H1 (cell line): ENCODE data around the gene RUVBL1. TPM values are rescaled to one million over a fixed set of nuclear protein-coding genes. Genes with fewer than 3 reads are reported as not detected.

Experiments
- CTCF ChIA-PET: fragments of 300-600 bp; sonication (Branson Sonifier 250); formaldehyde crosslinking; loops from one replicate; lab custom pipeline; 2021; ENCODE audit not compliant: partially characterized antibody; lab: Charles Lee
- POLR2A ChIA-PET: fragments of 300-600 bp; sonication (Branson Sonifier 250); formaldehyde crosslinking; loops from one replicate; lab custom pipeline; 2021; ENCODE audit warnings: inconsistent platforms; ENCODE audit not compliant: partially characterized antibody; lab: Charles Lee
- DNase-seq, 2 experiments: peaks; one replicate each; pipeline versions ENCODE4 v3.0.0 to v3.0.0-alpha.2; 2010 to 2022; ENCODE audit warnings: low spot score in 2 of 2, low read depth in 1 of 2, mixed read lengths in 1 of 2
- FAIRE-seq: peaks from 2 replicates; lab custom pipeline; 2011; peaks lifted over from hg19 to GRCh38; lab: Jason Lieb, UNC
- H2AFZ ChIP-seq: 2 replicates; pipeline ENCODE4 v1.8.1; 2012; ENCODE audit warnings: low read length, inconsistent platforms
- H2AK5ac ChIP-seq: 2 replicates; pipeline ENCODE4 v1.6.1; 2013; ENCODE audit warnings: low read depth, low read length
- H2BK120ac ChIP-seq: replicated peaks from 2 replicates; pipeline ENCODE3; 2013; ENCODE audit warnings: low read depth, low read length, inconsistent platforms
- H2BK12ac ChIP-seq: 2 replicates; pipeline ENCODE4 v1.6.1; 2013; ENCODE audit warnings: low read depth, low read length
- H2BK15ac ChIP-seq: 2 replicates; pipeline ENCODE4 v1.6.1; 2013; ENCODE audit warnings: low read length
- H2BK20ac ChIP-seq: 2 replicates; pipeline ENCODE4 v1.6.1; 2013; ENCODE audit warnings: low read length
- H2BK5ac ChIP-seq: 2 replicates; pipeline ENCODE4 v1.6.1; 2013; ENCODE audit warnings: low read depth, low read length
- H3K14ac ChIP-seq: 2 replicates; pipeline ENCODE4 v1.6.1; 2013; ENCODE audit warnings: inconsistent platforms; ENCODE audit not compliant: insufficient read length
- H3K18ac ChIP-seq: 2 replicates; pipeline ENCODE4 v1.6.1; 2013; ENCODE audit warnings: low read length; ENCODE audit errors: extremely low read depth
- H3K23ac ChIP-seq: 2 replicates; pipeline ENCODE4 v1.6.1; 2013; ENCODE audit warnings: inconsistent platforms; ENCODE audit not compliant: insufficient read length
- H3K23me2 ChIP-seq: 2 replicates; pipeline ENCODE4 v1.6.1; 2013; ENCODE audit warnings: low read depth, low read length
- H3K27ac ChIP-seq: 2 replicates; pipeline ENCODE4 v1.6.1; 2011; ENCODE audit warnings: low read depth, low read length, inconsistent platforms
- H3K27me3 ChIP-seq, 4 experiments: replicated peaks in 1 of 4; 1 replicate in 1 of 4; 2 replicates in 3 of 4; pipeline versions ENCODE4 v1.6.1 to v1.8.1; 2011 to 2013; ENCODE audit warnings: low read length in 3 of 4, mild to moderate bottlenecking in 3 of 4, inconsistent platforms in 2 of 4, mixed read lengths in 2 of 4, moderate library complexity in 1 of 4; ENCODE audit not compliant: control insufficient read depth in 3 of 4, insufficient read depth in 3 of 4; ENCODE audit errors: extremely low read depth in 1 of 4
- H3K36me3 ChIP-seq, 4 experiments: 2 replicates each; pipeline versions ENCODE4 v1.6.1 to v1.8.1; 2011 to 2013; ENCODE audit warnings: mild to moderate bottlenecking in 4 of 4, low read length in 3 of 4, moderate library complexity in 2 of 4, control low read depth in 1 of 4, inconsistent platforms in 1 of 4; ENCODE audit not compliant: insufficient read depth in 4 of 4, control insufficient read depth in 2 of 4
- H3K4ac ChIP-seq: replicated peaks from 2 replicates; pipeline ENCODE3; 2013; ENCODE audit warnings: low read length, low read depth, mixed read lengths, inconsistent platforms; ENCODE audit not compliant: insufficient read length
- H3K4me1 ChIP-seq, 4 experiments: replicated peaks in 1 of 4; 1 replicate in 1 of 4; 2 replicates in 3 of 4; pipeline versions ENCODE4 v1.6.1 to v1.8.1; 2011 to 2013; ENCODE audit warnings: low read length in 3 of 4, inconsistent platforms in 2 of 4, mixed read lengths in 1 of 4; ENCODE audit not compliant: insufficient read depth in 4 of 4, control insufficient read depth in 3 of 4
- H3K4me2 ChIP-seq, 2 experiments: 2 replicates each; pipeline versions ENCODE4 v1.6.1 to v1.8.1; 2011 to 2013; ENCODE audit warnings: low read depth in 2 of 2, low read length in 2 of 2, control low read depth in 1 of 2, inconsistent platforms in 1 of 2, mild to moderate bottlenecking in 1 of 2; ENCODE audit not compliant: insufficient read depth in 1 of 2
- H3K4me3 ChIP-seq, 4 experiments: fragments of 200-600, 300-600 bp in 1 of 4; sonication (generic), shearing (Covaris generic), sonication (Bioruptor Twin) in 1 of 4; 2 replicates each; pipeline versions ENCODE4 v1.5.1 to v1.8.1; 2011 to 2016; ENCODE audit warnings: low read length in 4 of 4, low read depth in 3 of 4, control low read depth in 2 of 4, inconsistent platforms in 2 of 4, mild to moderate bottlenecking in 2 of 4, mixed read lengths in 1 of 4, moderate library complexity in 1 of 4; ENCODE audit not compliant: insufficient read depth in 2 of 4; ENCODE audit errors: extremely low read depth in 1 of 4
- H3K56ac ChIP-seq: replicated peaks from 2 replicates; pipeline ENCODE3; 2013; ENCODE audit warnings: low read depth, mild to moderate bottlenecking, mixed read lengths, low read length, inconsistent platforms; ENCODE audit not compliant: insufficient read length
- H3K79me1 ChIP-seq: 2 replicates; pipeline ENCODE4 v1.6.1; 2013; ENCODE audit warnings: low read depth, low read length, control low read depth
- H3K79me2 ChIP-seq, 2 experiments: 2 replicates each; pipeline versions ENCODE4 v1.6.1 to v1.8.1; 2012 to 2013; ENCODE audit warnings: low read length in 2 of 2, mild to moderate bottlenecking in 2 of 2, inconsistent platforms in 1 of 2; ENCODE audit not compliant: insufficient read depth in 2 of 2, control insufficient read depth in 1 of 2
- H3K9ac ChIP-seq, 4 experiments: replicated peaks in 1 of 4; 1 replicate in 1 of 4; 2 replicates in 3 of 4; pipeline versions ENCODE4 v1.6.1 to v1.8.1; 2011 to 2013; ENCODE audit warnings: low read depth in 3 of 4, low read length in 3 of 4, control low read depth in 2 of 4, mild to moderate bottlenecking in 2 of 4, moderate library complexity in 2 of 4, inconsistent platforms in 1 of 4; ENCODE audit errors: extremely low read depth in 1 of 4
- H3K9me3 ChIP-seq, 2 experiments: 2 replicates each; pipeline versions ENCODE4 v1.6.1 to v1.8.1; 2012 to 2013; ENCODE audit warnings: mild to moderate bottlenecking in 2 of 2, moderate library complexity in 2 of 2, control low read depth in 1 of 2, inconsistent platforms in 1 of 2, low read depth in 1 of 2, low read length in 1 of 2, mixed read lengths in 1 of 2; ENCODE audit not compliant: insufficient read depth in 2 of 2
- H4K20me1 ChIP-seq, 2 experiments: replicated peaks in 1 of 2; 2 replicates each; pipeline versions ENCODE3 to v1.8.1; 2011 to 2013; ENCODE audit warnings: inconsistent platforms in 2 of 2, low read length in 2 of 2, mild to moderate bottlenecking in 1 of 2; ENCODE audit not compliant: insufficient read depth in 2 of 2, control insufficient read depth in 1 of 2
- H4K5ac ChIP-seq: 2 replicates; pipeline ENCODE4 v1.6.1; 2013; ENCODE audit warnings: low read length, low read depth, mixed read lengths, inconsistent platforms; ENCODE audit not compliant: insufficient read length
- H4K8ac ChIP-seq: 2 replicates; pipeline ENCODE4 v1.8.0; 2013; ENCODE audit warnings: mild to moderate bottlenecking, moderate library complexity, low read length, inconsistent platforms; ENCODE audit not compliant: insufficient read depth; ENCODE audit errors: extremely low read depth
- H4K91ac ChIP-seq: replicated peaks from 2 replicates; pipeline ENCODE3; 2013; ENCODE audit warnings: low read length, mixed read lengths, inconsistent platforms; ENCODE audit not compliant: insufficient read length
- CBX5 ChIP-seq: fragments of 300-800, 300-1000 bp; sonication (generic); IDR thresholded peaks from 2 replicates; pipeline ENCODE4 v1.7.1; 2016; ENCODE audit warnings: antibody characterized with exemption, low read length, low read depth
- CBX8 ChIP-seq: fragments of 300-800, 300-1000 bp; sonication (generic); IDR thresholded peaks from 2 replicates; pipeline ENCODE4 v1.7.1; 2016; ENCODE audit warnings: low read depth, low read length, borderline replicate concordance
- CHD1 ChIP-seq: IDR thresholded peaks from 2 replicates; pipeline ENCODE4 v1.6.1; 2012; ENCODE audit warnings: low read depth, low read length, improper control_type of control experiment
- SIN3A ChIP-seq, 2 experiments: IDR thresholded peaks in 1 of 2; conservative IDR thresholded peaks in 1 of 2; 2 replicates each; pipeline ENCODE4 v1.6.1; 2011 to 2012; ENCODE audit warnings: low read length in 2 of 2, improper control_type of control experiment in 1 of 2, low read depth in 1 of 2, mild to moderate bottlenecking in 1 of 2
- TEAD4 ChIP-seq: IDR thresholded peaks from 2 replicates; pipeline ENCODE4 v1.6.1; 2012; ENCODE audit warnings: low read depth, low read length, inconsistent platforms, mixed read lengths
- WGBS, 2 experiments: shearing (Covaris generic) in 1 of 2; methylation state at CpG; one replicate each; pipeline versions ENCODE4 v1.1.6 to v1.1.7; 2013 to 2015; ENCODE audit warnings: low lambda C conversion rate in 2 of 2, mixed read lengths in 2 of 2, inconsistent platforms in 1 of 2, low coverage in 1 of 2, missing lambda C conversion rate in 1 of 2; ENCODE audit not compliant: insufficient replicate concordance in 2 of 2, insufficient coverage in 1 of 2, insufficient read length in 1 of 2; ENCODE audit errors: extremely low coverage in 1 of 2, missing lambda C conversion rate in 1 of 2; 5-methylcytosine and 5-hydroxymethylcytosine counted together
- polyA plus RNA-seq, 7 experiments: library from polyadenylated mRNA; depleted of rRNA in 3 of 7; stranded (reverse) in 5 of 7; unstranded in 2 of 7; fragments of >200 nt in 5 of 7; fragments of 200-250 nt in 2 of 7; gene quantifications; 1 replicate in 5 of 7; 2 replicates in 1 of 7; 4 replicates in 1 of 7; pipeline versions ENCODE4 v1.2.1 to v1.2.3, GENCODE V29; 2011 to 2013; ENCODE audit warnings: missing spikeins in 2 of 7, mixed read lengths in 2 of 7
- total RNA-seq: library from RNA; stranded (reverse); fragmentation: NEBNext Ultra II Directional; extraction: Animal tissue kit (Norgen Biotek cat#: 25700); gene quantifications from 2 replicates; pipeline ENCODE4 v1.2.1, GENCODE V29; 2021

Gene RUVBL1
- total and polyA plus RNA-seq, 2 of the 8 experiments (the other 6 are each of a cell fraction or from before 2014, with no cell fraction given) = 112 to 135 TPM

GRCh38 chr3:128151758-128152274 is 28.2 kb upstream of the RUVBL1 start:
- Histone ChIP-seq H2BK5ac (no peak overlapping the region), H3K36me3 (no peaks in the 10 kb centered on the region), H2AFZ (no peak overlapping the region), H3K4me2 (no peak overlapping the region), H2BK20ac (no peak overlapping the region), H4K91ac (no peak overlapping the region), H3K4me3 (no peak overlapping the region), H3K79me2 (no peaks in the 10 kb centered on the region), H2BK15ac (no peak overlapping the region), H2BK120ac (no peak overlapping the region), H3K27me3 (no peaks in the 10 kb centered on the region; a peak in 1 of 7 replicates), H3K23ac (no peak overlapping the region), H4K5ac (no peak overlapping the region), H3K14ac (no peak overlapping the region), H3K79me1 (no peaks in the 10 kb centered on the region), H4K20me1 (peaks cover 0 to 1% of the 10 kb centered on the region in 2 experiments), H3K18ac (no peak overlapping the region), H3K4me1 (peaks cover 0 to 1% (median 0%) of the 10 kb centered on the region in 4 experiments; a peak in 1 of 7 replicates), H3K27ac (no peak overlapping the region), H3K23me2 (no peaks in the 10 kb centered on the region; the same call in 1 of the 2 replicates), H2AK5ac (peak overlapping the region; percentile 17; the same call in 1 of the 2 replicates), H3K9me3 (no peaks in the 10 kb centered on the region)
- WGBS, 2 experiments = 90% methylated on average over 5 of the region's 5 CpGs; no CpG with 5 or more reads in 1 of the 2 experiments
- POLR2A ChIA-PET = interaction anchor here (1.9 kb wide), 1 partner anchor 28 kb away, joined by 11 read pairs; the partner anchor contains the start of gene RUVBL1
- CTCF ChIA-PET = no interaction called here
- TF ChIP-seq CHD1 (no peak), SIN3A (conservative IDR thresholded peaks at IDR 0.05 in 1 of 2, IDR thresholded peaks at IDR 0.05 in 1 of 2; ENCODE audit: low read depth in 1 of 2, low read length in 2 of 2) (no peak), CBX8 (no peak), CBX5 (no peak), TEAD4 (no peak)
- TF ChIP-seq, all 59 proteins: peak for 0
- FAIRE-seq (no peak), DNase-seq (no peak)
- H3K4ac ChIP-seq = no peak overlapping the region
- no peak overlapping the region for H3K56ac ChIP-seq
- H4K8ac ChIP-seq = no peak overlapping the region
- H3K9ac ChIP-seq = no peak overlapping the region
- no peak overlapping the region for H2BK12ac ChIP-seq
